ENCODE measurements around the gene RSKR. TPM values are rescaled to one million over a fixed set of nuclear protein-coding genes. Genes with fewer than 3 reads are reported as not detected.
A peak's percentile ranks its signal among the peaks of the same experiment; 100 is the strongest.

RSKR gene
- total and polyA plus RNA-seq, 10 donors, result 2.1 to 30.9 (median 15.1) TPM

DNA sequence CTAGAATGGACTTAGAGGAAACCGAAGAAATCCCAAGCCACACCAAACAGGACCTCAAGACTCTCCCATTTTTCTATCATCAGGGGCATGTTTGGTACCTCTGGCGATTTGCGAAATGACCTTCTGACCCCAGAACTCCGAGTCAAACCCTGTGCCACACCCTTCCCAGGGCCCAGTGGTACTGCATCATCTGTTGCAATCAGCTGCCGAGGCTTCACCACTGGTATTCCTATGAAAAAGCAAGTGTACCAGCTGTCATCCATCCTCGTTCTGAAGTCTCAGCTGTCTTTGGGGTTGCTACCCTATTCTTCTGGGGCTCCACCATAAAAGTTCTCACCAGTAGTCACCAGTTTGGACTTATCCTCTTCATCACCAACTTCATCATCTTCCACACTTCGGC lies 2.3 kb upstream of the RSKR start:
- no peak for TF ChIP-seq POLR2A (IDR thresholded peaks at IDR 0.05)
- no peak overlapping the region for H3K27ac ChIP-seq
- peaks cover 0 to 31% (median 6%) of the 10 kb centered on the region in 6 donors for H3K4me1 ChIP-seq
- intact Hi-C loops (cut with DNase I; ENCODE audit: low total_unique reads), result no loop called here
- H3K9me3 ChIP-seq, result no peaks in the 10 kb centered on the region
- H3K27me3 ChIP-seq (replicated peaks in 1 of 7), result no peaks in the 10 kb centered on the region
- DNase-seq, result no peak
- H3K4me3 ChIP-seq, result no peak overlapping the region
- 82 to 93% (median 87%) methylated on average over 7 of the region's 7 CpGs for WGBS, 5 donors
- peaks cover 17 to 100% (median 79%) of the 10 kb centered on the region in 6 donors for H3K36me3 ChIP-seq

DNA sequence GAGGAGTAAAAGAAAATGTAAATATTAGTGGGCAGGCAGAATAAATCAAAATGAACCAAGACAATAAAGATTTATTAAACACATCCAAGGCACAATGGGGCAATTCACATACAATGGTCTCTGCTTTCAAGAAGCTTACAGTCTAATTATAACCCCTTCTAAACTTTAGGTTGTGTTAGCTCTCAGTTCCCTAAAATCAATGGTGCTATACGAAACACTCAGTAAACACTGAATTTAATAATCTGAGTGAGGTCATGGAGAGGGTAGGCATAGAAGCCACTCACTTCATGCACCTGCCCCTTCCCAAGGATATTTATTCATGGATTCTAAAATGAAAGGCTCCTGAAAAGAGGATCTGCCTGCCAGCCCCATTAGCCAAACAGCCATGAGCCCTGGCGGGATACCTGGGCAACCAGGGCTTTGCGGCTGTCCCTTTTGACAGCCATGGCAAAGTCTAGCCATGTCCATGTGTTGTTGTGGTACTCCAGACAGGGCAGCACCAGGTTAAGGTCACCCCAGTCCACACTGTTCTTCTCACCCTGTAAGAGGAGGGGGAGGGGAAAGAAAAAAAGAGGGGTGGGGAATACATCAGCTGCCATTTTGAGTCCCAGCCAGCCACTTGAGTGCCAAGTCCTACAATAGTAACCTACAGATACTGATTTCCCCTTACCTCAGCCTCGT lies 1.4 kb upstream of the RSKR start:
- no peak for DNase-seq
- Histone ChIP-seq H3K9me3 (no peaks in the 10 kb centered on the region), H3K27ac (no peak overlapping the region), H3K4me3 (no peak overlapping the region), H3K36me3 (peaks cover 17 to 100% (median 74%) of the 10 kb centered on the region in 6 donors), H3K4me1 (peaks cover 0 to 31% (median 6%) of the 10 kb centered on the region in 6 donors), H3K27me3 (replicated peaks in 1 of 7) (no peaks in the 10 kb centered on the region)
- 80 to 90% (median 87%) methylated on average over 4 of the region's 4 CpGs for whole genome bisulfite sequencing, 5 donors
- intact Hi-C loops (cut with DNase I; ENCODE audit: low total_unique reads), result no loop called here
- TF ChIP-seq, protein P1, sequence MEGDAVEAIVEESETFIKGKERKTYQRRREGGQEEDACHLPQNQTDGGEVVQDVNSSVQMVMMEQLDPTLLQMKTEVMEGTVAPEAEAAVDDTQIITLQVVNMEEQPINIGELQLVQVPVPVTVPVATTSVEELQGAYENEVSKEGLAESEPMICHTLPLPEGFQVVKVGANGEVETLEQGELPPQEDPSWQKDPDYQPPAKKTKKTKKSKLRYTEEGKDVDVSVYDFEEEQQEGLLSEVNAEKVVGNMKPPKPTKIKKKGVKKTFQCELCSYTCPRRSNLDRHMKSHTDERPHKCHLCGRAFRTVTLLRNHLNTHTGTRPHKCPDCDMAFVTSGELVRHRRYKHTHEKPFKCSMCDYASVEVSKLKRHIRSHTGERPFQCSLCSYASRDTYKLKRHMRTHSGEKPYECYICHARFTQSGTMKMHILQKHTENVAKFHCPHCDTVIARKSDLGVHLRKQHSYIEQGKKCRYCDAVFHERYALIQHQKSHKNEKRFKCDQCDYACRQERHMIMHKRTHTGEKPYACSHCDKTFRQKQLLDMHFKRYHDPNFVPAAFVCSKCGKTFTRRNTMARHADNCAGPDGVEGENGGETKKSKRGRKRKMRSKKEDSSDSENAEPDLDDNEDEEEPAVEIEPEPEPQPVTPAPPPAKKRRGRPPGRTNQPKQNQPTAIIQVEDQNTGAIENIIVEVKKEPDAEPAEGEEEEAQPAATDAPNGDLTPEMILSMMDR (IDR thresholded peaks at IDR 0.05 in 8 of 11, conservative IDR thresholded peaks at IDR 0.05 in 3 of 11), result no peak
- TF ChIP-seq POLR2AphosphoS5 (IDR thresholded peaks at IDR 0.05), result no peak
- no peak for TF ChIP-seq POLR2A (IDR thresholded peaks at IDR 0.05)

DNA sequence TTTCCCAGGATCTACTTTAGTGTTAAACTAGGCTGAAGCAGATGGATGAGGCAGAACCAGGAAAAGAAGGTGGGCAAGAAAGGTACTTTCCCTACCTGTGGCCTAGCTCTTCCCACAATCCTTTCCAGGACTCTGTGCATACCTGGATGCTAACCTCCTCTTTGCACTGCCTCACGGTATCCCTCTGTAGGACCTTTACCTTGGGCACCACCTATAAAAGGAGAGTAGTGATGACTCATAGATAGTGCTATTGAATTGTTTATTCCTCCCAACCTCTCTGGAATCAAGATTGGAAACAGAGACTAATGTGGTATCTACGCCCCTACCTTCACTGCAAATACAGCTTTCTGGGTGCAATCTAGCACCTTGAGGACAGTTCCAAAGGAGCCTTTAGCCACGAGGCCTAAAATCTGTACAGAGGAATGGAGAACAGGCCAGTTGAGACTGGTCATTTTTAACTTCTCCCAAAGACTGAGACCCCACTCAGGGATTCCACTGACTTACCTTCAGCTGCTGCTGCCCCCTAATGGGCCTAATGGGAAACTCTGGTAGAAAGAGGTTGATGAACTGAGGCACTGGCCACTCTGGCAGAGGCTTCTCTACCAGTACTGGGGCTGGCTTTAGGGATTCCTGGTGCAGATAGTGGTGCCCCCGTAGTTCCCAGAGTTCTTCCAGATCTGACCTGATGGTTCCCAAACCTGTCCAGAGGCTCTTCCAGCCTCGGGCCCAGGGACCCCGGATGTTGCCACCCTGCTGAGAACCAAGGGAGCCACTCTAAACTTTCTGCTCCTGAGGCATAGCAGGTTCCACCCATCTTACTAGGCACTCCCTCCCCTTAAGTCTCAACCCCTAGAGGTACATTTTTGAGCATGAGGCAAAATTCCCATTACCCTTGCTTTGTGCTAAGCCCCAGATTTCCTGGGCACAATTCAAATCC lies 781 bp downstream of the RSKR start:
- WGBS, 5 donors, result 80 to 88% (median 82%) methylated on average over 5 to 6 of the region's 6 CpGs
- peaks cover 9 to 92% (median 58%) of the 10 kb centered on the region in 6 donors for H3K36me3 ChIP-seq
- H3K27me3 ChIP-seq (replicated peaks in 1 of 7), result no peaks in the 10 kb centered on the region
- no peaks in the 10 kb centered on the region for H3K9me3 ChIP-seq
- peaks cover 0 to 31% (median 6%) of the 10 kb centered on the region in 6 donors for H3K4me1 ChIP-seq
- H3K27ac ChIP-seq, result peak overlapping the region in 1 of 8 donors; percentile 31
- TF ChIP-seq, protein P1 (IDR thresholded peaks at IDR 0.05 in 8 of 11, conservative IDR thresholded peaks at IDR 0.05 in 3 of 11), result peak in 10 of 11 experiments; percentile 24 to 75 (median 65)
- no peak for TF ChIP-seq POLR2AphosphoS5 (IDR thresholded peaks at IDR 0.05)
- peak; percentile 43 for DNase-seq
- intact Hi-C loops (cut with DNase I; ENCODE audit: low total_unique reads), result loop anchor here (5.0 kb wide), 2 partner anchors 66 to 121 kb away; no protein-coding TSS in a partner anchor
- no peak overlapping the region for H3K4me3 ChIP-seq

DNA sequence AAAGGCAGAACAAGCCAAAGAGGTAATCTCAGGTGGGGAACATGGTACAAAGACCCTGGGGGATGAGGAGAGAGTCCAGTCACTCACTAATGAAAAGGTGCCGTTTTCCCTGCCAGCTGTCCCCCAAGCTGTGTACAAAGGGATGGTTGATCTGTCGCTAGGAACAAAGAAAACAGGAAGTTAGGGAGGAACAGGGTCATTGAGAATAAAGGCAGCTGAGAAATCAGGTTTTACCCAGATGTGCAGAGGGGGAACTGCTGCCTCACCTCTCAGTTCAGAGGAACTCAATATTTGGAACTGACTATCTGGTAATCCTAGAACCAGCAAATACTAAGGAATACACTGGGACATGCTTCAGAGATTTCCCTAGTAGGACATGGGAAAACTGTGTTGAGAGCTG lies 1.5 kb downstream of the RSKR start:
- intact Hi-C loops (cut with DNase I; ENCODE audit: low total_unique reads), result loop anchor here (5.0 kb wide), 2 partner anchors 65 to 120 kb away; no protein-coding TSS in a partner anchor
- Histone ChIP-seq H3K27ac (peak overlapping the region in 2 of 8 donors; percentile 16 to 31), H3K36me3 (peaks cover 9 to 85% (median 51%) of the 10 kb centered on the region in 6 donors), H3K4me1 (peaks cover 0 to 31% (median 6%) of the 10 kb centered on the region in 6 donors), H3K4me3 (no peak overlapping the region), H3K9me3 (no peaks in the 10 kb centered on the region), H3K27me3 (replicated peaks in 1 of 7) (no peaks in the 10 kb centered on the region)
- no peak for DNase-seq
- TF ChIP-seq POLR2AphosphoS5 (IDR thresholded peaks at IDR 0.05), result peak in 1 of 3 donors; percentile 6
- TF ChIP-seq POLR2A (IDR thresholded peaks at IDR 0.05), result no peak
- WGBS, 5 donors, result 17 to 28% (median 24%) methylated on average over 2 of the region's 2 CpGs

All from spleen (tissue), 11 donors.